GM12892 (cell line): ENCODE measurements around the gene CTBP2.

Experiments used
- DNase-seq: peaks from one replicate; pipeline ENCODE4 v3.0.0; 2011; ENCODE audit not compliant: insufficient read length
- FAIRE-seq: peaks from 2 replicates; lab custom pipeline; 2011; peaks lifted over from hg19 to GRCh38; lab: Jason Lieb, UNC
- POLR2A ChIP-seq: IDR thresholded peaks from 2 replicates; pipeline ENCODE4 v1.6.1; 2011; ENCODE audit warnings: low read depth, low read length, control low read depth
- POLR2AphosphoS5 ChIP-seq: IDR thresholded peaks from 2 replicates; pipeline ENCODE4 v1.6.1; 2011; ENCODE audit warnings: low read depth, low read length, control low read depth
- TAF1 ChIP-seq: IDR thresholded peaks from 2 replicates; pipeline ENCODE4 v1.6.1; 2011; ENCODE audit warnings: low read depth, mild to moderate bottlenecking, control low read depth, low read length, borderline replicate concordance

The CTBP2 gene

GRCh38 chr10:125006188-125006680, 154.1 kb downstream of the CTBP2 start:
- no peak for TF ChIP-seq POLR2AphosphoS5
- TF ChIP-seq POLR2A = no peak
- no peak for TF ChIP-seq TAF1
- FAIRE-seq = no peak

GRCh38 chr10:125005312-125006187, 154.8 kb downstream of the CTBP2 start:
- no peak for FAIRE-seq
- TF ChIP-seq TAF1 (no peak), POLR2AphosphoS5 (no peak), POLR2A (no peak)

More at GRCh38 chr10:125006188-125006680, 154.1 kb downstream of the CTBP2 start:
- no peak for DNase-seq

GRCh38 chr10:125004571-125005311, 155.6 kb downstream of the CTBP2 start:
- FAIRE-seq (no peak), DNase-seq (no peak)
- no peak for TF ChIP-seq POLR2AphosphoS5
- no peak for TF ChIP-seq POLR2A
- TF ChIP-seq TAF1 = no peak

More at GRCh38 chr10:125005312-125006187, 154.8 kb downstream of the CTBP2 start:
- no peak for DNase-seq

GRCh38 chr10:125003901-125004467, 156.4 kb downstream of the CTBP2 start:
- TF ChIP-seq TAF1 (no peak), POLR2A (no peak), POLR2AphosphoS5 (no peak)
- no peak for FAIRE-seq
- peak; percentile 20 for DNase-seq

GRCh38 chr10:125003146-125003900, 157.0 kb downstream of the CTBP2 start:
- DNase-seq = peak; percentile 21
- TF ChIP-seq POLR2AphosphoS5 (no peak), POLR2A (no peak), TAF1 (no peak)
- FAIRE-seq = no peak

- DNase-seq (peak; percentile 17), FAIRE-seq (no peak)
- no peak for TF ChIP-seq POLR2A
- no peak for TF ChIP-seq POLR2AphosphoS5
- no peak for TF ChIP-seq TAF1
These were observed 157.8 kb downstream of the CTBP2 start for GRCh38 chr10:125002423-125003145.

- DNase-seq = no peak
- FAIRE-seq = no peak
- TF ChIP-seq POLR2A = no peak
- TF ChIP-seq POLR2AphosphoS5 = no peak
- TF ChIP-seq TAF1 = no peak
These were observed 158.3 kb downstream of the CTBP2 start for GRCh38 chr10:125002047-125002422.

- FAIRE-seq (no peak), DNase-seq (peak; percentile 21)
- TF ChIP-seq TAF1 (no peak), POLR2A (no peak), POLR2AphosphoS5 (no peak)
These were observed 158.9 kb downstream of the CTBP2 start for GRCh38 chr10:125001313-125002046.
